OCI-LY3 (cell line): ENCODE data around the gene PARP2.

ENCODE experiments used
- H2AFZ ChIP-seq: fragments of 200-600, 300-600 bp; shearing (Covaris generic); 2 replicates; pipeline ENCODE4 v1.6.0; 2014; ENCODE audit warnings: antibody characterized with exemption, low read depth, low read length
- H3K27ac ChIP-seq: fragments of 200-600, 300-600 bp; sonication (generic); 2 replicates; pipeline ENCODE4 v1.5.1; 2014; ENCODE audit warnings: mild to moderate bottlenecking, low read length, moderate library complexity, mixed read lengths
- H3K27me3 ChIP-seq: fragments of 200-600, 300-600 bp; sonication (generic); 2 replicates; pipeline ENCODE4 v1.6.1; 2014; ENCODE audit warnings: low read depth, low read length, mixed read lengths
- H3K36me3 ChIP-seq: fragments of 200-600, 300-600 bp; sonication (generic); replicated peaks from 2 replicates; pipeline ENCODE3; 2014; ENCODE audit warnings: low read depth, low read length, mixed read lengths
- H3K4me1 ChIP-seq: fragments of 300-600, 200-600 bp; sonication (generic); 2 replicates; pipeline ENCODE4 v1.6.1; 2014; ENCODE audit warnings: low read length, mixed read lengths
- H3K4me2 ChIP-seq: fragments of 200-600, 300-600 bp; sonication (generic); 2 replicates; pipeline ENCODE4 v1.6.1; 2014; ENCODE audit warnings: low read length, mixed read lengths
- H3K4me3 ChIP-seq: fragments of 300-600, 200-600 bp; sonication (generic); 2 replicates; pipeline ENCODE4 v1.5.1; 2014; ENCODE audit warnings: antibody characterized with exemption, mild to moderate bottlenecking, low read length, moderate library complexity
- H3K79me2 ChIP-seq: fragments of 300-600, 200-600 bp; shearing (Covaris generic); 2 replicates; pipeline ENCODE4 v1.6.1; 2014; ENCODE audit warnings: mild to moderate bottlenecking, low read length, mixed read lengths
- H3K9ac ChIP-seq: fragments of 300-600, 200-600 bp; shearing (Covaris generic); 2 replicates; pipeline ENCODE4 v1.6.0; 2014; ENCODE audit warnings: mild to moderate bottlenecking, low read length, moderate library complexity
- H3K9me3 ChIP-seq: fragments of 200-600, 300-600 bp; shearing (Covaris generic); 2 replicates; pipeline ENCODE4 v1.6.1; 2014; ENCODE audit warnings: low read length, mixed read lengths; ENCODE audit not compliant: insufficient read depth
- H4K20me1 ChIP-seq: fragments of 200-600, 300-600 bp; sonication (generic); 2 replicates; pipeline ENCODE4 v1.6.1; 2016; ENCODE audit warnings: low read length, mixed read lengths; ENCODE audit not compliant: insufficient read depth
- EZH2phosphoT487 ChIP-seq: fragments of 200-600 bp; shearing (Covaris generic); IDR thresholded peaks from 2 replicates; pipeline ENCODE4 v1.6.1; 2018; ENCODE audit warnings: antibody characterized with exemption, mixed run types, low read depth
- TF ChIP-seq, protein P1 (sequence below): fragments of 200-600, 300-600 bp; sonication (generic); IDR thresholded peaks from 2 replicates; pipeline ENCODE4 v1.5.1; 2014; ENCODE audit warnings: antibody characterized with exemption, low read length, low read depth

Gene PARP2

DNA sequence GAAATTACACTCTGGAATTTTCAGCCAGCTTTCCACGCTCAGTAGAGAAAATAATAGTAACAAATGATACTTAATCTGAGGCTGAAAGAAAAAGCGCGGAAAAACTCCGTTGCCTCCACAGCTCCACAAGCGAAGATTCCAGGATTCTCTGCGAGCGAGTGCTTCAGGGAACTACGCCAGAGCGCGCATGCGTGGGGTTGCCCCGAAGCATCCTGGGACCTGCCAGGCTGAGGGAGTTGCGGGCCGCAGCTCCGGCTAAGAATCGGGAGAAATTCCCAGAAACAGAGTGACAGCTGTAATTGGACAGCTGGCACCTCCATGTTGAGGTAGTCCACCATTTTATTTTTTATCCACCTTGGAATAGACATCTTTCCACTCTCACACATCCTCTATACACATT lies 25.7 kb upstream of the PARP2 start:
- H2AFZ ChIP-seq: no peak overlapping the region
- no peaks in the 10 kb centered on the region for H3K4me1 ChIP-seq
- H3K9me3 ChIP-seq: no peaks in the 10 kb centered on the region
- no peak overlapping the region for H3K9ac ChIP-seq
- no peaks in the 10 kb centered on the region for H3K27me3 ChIP-seq
- H3K79me2 ChIP-seq: no peaks in the 10 kb centered on the region; the same call in 1 of the 2 replicates
- H3K36me3 ChIP-seq: peaks cover 56% of the 10 kb centered on the region
- TF ChIP-seq, protein P1, sequence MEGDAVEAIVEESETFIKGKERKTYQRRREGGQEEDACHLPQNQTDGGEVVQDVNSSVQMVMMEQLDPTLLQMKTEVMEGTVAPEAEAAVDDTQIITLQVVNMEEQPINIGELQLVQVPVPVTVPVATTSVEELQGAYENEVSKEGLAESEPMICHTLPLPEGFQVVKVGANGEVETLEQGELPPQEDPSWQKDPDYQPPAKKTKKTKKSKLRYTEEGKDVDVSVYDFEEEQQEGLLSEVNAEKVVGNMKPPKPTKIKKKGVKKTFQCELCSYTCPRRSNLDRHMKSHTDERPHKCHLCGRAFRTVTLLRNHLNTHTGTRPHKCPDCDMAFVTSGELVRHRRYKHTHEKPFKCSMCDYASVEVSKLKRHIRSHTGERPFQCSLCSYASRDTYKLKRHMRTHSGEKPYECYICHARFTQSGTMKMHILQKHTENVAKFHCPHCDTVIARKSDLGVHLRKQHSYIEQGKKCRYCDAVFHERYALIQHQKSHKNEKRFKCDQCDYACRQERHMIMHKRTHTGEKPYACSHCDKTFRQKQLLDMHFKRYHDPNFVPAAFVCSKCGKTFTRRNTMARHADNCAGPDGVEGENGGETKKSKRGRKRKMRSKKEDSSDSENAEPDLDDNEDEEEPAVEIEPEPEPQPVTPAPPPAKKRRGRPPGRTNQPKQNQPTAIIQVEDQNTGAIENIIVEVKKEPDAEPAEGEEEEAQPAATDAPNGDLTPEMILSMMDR: no peak
- no peak for TF ChIP-seq EZH2phosphoT487
- no peak overlapping the region for H3K27ac ChIP-seq
- no peaks in the 10 kb centered on the region for H4K20me1 ChIP-seq
- H3K4me3 ChIP-seq: no peak overlapping the region
- no peak overlapping the region for H3K4me2 ChIP-seq

DNA sequence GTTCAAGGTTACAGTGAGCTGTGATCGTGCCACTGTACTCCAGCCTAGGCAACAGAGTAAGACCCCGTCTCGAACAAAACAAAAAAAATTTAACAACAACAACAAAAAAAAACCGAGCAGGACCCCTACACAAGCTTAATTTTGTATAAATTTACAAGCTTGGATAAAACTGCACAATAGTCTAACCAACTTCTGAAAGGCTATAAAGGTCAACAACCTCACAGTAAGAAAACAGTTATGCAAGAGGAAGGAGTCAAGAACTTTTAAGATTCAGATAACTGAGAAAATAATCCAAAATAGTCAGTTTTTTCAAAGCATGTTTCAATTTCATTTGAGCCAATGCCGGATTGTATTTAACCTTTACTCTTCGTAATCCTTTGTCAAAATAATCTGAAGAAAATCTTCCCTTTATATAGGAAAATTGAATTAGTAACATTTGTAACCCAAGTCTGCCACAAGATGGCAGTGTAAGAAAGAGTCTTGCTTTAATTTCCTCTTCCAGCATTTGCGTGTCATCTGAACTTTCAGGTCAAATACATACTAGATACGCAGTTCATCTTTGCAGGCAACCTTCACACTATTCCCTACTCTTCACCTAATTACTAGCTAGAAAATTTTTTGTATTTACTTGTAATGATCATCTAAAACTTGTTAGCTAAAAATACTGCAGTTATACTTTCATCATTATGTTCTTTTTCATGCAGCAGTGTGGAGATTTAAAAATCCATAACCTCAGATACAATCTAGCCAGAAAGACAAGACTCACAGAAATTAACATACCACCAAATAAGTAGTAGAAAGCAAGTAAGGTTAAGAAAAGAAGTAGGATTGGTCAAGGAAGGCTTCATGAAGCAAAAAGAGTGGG lies 16.2 kb upstream of the PARP2 start:
- no peak for TF ChIP-seq EZH2phosphoT487
- TF ChIP-seq, protein P1: peak; percentile 85
- H3K9ac ChIP-seq: no peak overlapping the region
- H2AFZ ChIP-seq: no peak overlapping the region
- H3K27me3 ChIP-seq: no peaks in the 10 kb centered on the region
- H4K20me1 ChIP-seq: no peaks in the 10 kb centered on the region
- peaks cover 28% of the 10 kb centered on the region for H3K36me3 ChIP-seq
- H3K79me2 ChIP-seq: peaks cover 47% of the 10 kb centered on the region
- H3K4me2 ChIP-seq: peak overlapping the region; percentile 34
- no peak overlapping the region for H3K4me3 ChIP-seq
- H3K27ac ChIP-seq: 0 out of 2 replicates have a peak overlapping the region, but pooled peaks have one; percentile 8
- H3K9me3 ChIP-seq: no peaks in the 10 kb centered on the region
- H3K4me1 ChIP-seq: peaks cover 18% of the 10 kb centered on the region

DNA sequence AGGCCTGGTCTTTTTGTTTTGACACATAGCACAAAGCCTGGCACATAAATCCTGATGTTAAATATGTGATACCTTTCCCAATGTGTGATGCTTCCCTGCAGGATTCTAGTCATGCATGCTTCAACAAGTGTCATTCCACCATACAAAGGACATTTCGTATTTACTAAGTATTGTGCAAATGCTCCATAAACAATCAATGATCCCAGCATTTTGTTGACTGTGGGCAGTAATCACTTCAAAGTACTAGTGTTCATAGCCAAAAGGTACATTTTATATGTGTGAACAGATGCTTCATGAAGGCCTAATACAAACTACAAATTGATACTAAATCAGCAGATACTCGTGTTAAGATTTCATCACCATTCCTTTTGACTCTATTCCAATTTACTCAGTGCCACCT lies 14.7 kb upstream of the PARP2 start:
- Histone ChIP-seq H4K20me1 (no peaks in the 10 kb centered on the region), H3K4me1 (peaks cover 21% of the 10 kb centered on the region), H3K4me2 (no peak overlapping the region), H3K4me3 (no peak overlapping the region), H3K27ac (no peak overlapping the region), H3K27me3 (no peaks in the 10 kb centered on the region), H3K79me2 (peaks cover 57% of the 10 kb centered on the region), H3K9ac (no peak overlapping the region), H3K36me3 (peaks cover 24% of the 10 kb centered on the region), H3K9me3 (no peaks in the 10 kb centered on the region), H2AFZ (no peak overlapping the region)
- TF ChIP-seq, protein P1: no peak
- no peak for TF ChIP-seq EZH2phosphoT487

DNA sequence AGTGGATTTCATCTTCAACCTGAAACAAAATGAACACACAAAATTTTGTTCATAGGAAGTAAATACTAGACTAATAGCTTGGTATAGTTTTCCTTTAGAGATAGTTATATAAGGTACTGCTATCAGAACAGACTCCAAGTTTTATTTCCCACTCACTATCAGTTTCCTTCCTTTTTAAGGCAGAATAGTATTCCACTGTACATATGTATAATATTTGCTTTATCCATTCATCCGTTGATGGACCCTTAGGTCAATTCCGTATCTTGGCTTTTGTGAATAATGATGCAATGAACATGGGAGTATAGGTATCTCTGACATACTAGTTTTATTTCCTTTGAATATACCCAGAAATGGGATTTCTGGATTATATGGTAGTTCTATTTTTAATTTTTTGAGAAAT lies 14.1 kb upstream of the PARP2 start:
- peaks cover 18% of the 10 kb centered on the region for H3K36me3 ChIP-seq
- no peaks in the 10 kb centered on the region for H3K9me3 ChIP-seq
- H3K4me3 ChIP-seq: no peak overlapping the region
- H3K27ac ChIP-seq: no peak overlapping the region
- no peak for TF ChIP-seq EZH2phosphoT487
- TF ChIP-seq, protein P1: no peak
- no peaks in the 10 kb centered on the region for H3K27me3 ChIP-seq
- no peak overlapping the region for H3K9ac ChIP-seq
- H4K20me1 ChIP-seq: no peaks in the 10 kb centered on the region
- peaks cover 24% of the 10 kb centered on the region for H3K4me1 ChIP-seq
- no peak overlapping the region for H3K4me2 ChIP-seq
- H3K79me2 ChIP-seq: peaks cover 57% of the 10 kb centered on the region
- H2AFZ ChIP-seq: no peak overlapping the region
